Brain microvascular endothelial cell (primary cell): Measurements from ENCODE around the gene MSI1.

Experiments
- DNase-seq: peaks from one replicate; pipeline ENCODE4 v3.0.0-alpha.2; 2020
- H3K27ac ChIP-seq: fragments of 250-450 bp; sonication (Bioruptor Pico); 2 replicates; pipeline ENCODE4 v1.5.1; 2020; ENCODE audit warnings: mild to moderate bottlenecking, moderate library complexity
- H3K27me3 ChIP-seq: fragments of 250-450 bp; sonication (Bioruptor Pico); replicated peaks from 2 replicates; pipeline ENCODE4 v1.5.1; 2020; ENCODE audit warnings: mild to moderate bottlenecking
- H3K36me3 ChIP-seq: fragments of 250-450 bp; sonication (Bioruptor Pico); replicated peaks from 2 replicates; pipeline ENCODE4 v1.5.1; 2020; ENCODE audit warnings: mild to moderate bottlenecking
- H3K4me3 ChIP-seq: 2 replicates; pipeline ENCODE4 v1.5.1; 2011; ENCODE audit warnings: low read depth, mild to moderate bottlenecking, control low read depth, low read length, moderate library complexity
- CTCF ChIP-seq: IDR thresholded peaks from 2 replicates; pipeline ENCODE4 v1.5.1; 2011; ENCODE audit warnings: low read depth, mild to moderate bottlenecking, moderate library complexity, low read length, control low read depth, inconsistent platforms; ENCODE audit errors: missing control alignments
- in situ Hi-C: cut with HindIII; loops from 2 replicates; pipeline ENCODE4 v1.10.0; 2017; ENCODE audit warnings: low sequenced_read_pairs, low pct_ligation_motif_present

MSI1 gene

DNA sequence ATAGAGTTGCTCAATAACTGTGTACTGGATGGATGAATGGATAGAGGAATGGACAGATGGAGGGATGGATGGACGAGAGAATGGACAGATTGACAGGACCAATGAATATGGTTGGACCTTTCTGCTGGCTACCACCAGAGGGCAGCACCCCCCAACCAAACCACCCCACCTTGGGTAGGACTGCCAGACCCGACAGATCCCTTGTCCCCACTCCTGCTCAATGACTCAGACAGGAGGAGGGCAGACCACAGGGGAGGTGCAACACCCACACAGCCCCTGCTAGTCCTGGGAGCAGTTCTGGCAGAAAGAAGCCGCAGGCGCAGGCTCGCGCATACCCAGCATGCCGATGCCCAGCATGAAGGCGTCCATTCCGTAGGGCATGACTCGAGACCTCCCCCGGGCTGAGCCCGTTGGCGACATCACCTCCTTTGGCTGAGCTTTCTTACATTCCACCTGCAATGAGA, 12.4 kb downstream of the MSI1 start:
- no peaks in the 10 kb centered on the region for H3K36me3 ChIP-seq
- H3K27me3 ChIP-seq: no peaks in the 10 kb centered on the region
- in situ Hi-C loops: no loop called here
- H3K4me3 ChIP-seq: peak overlapping the region; percentile 22
- no peak overlapping the region for H3K27ac ChIP-seq
- peak; percentile 87 for DNase-seq
- peak; percentile 93 for TF ChIP-seq CTCF

DNA sequence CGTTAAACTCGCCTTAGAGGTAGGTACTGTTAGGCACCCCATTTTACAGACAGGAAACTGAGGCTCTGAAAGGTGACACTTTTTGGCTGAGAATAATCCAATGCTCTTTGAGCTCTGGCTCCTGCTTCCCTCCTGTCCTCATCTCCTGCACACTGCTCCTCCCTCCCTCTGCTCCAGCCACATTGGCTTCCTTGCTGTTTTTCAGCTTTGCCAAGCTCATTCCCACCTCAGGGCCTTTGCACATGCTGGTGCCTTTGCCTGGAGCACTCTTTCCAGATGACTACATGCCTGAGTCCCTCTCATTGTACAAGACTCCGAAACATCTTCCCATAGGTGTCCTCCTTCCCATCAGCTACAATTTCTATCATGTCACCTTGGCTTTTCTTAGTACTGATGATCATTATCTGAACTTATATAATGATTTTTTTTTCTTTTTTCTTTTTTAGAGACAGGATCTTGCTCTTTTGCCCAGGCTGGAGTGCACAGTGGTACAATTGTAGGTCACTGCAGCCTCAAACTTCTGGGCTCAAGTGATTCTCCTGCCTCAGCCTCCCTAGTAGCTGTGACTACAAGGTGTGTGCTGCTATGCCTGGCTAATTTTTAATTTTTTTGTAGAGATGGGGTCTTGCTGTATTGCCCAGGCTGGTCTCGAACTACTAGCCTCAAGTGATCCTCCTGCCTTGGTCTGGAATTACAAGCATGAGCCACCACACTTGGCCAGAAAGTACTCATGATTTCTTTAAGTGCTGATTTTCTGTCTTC, 15.2 kb downstream of the MSI1 start:
- TF ChIP-seq CTCF: no peak
- Histone ChIP-seq H3K36me3 (no peaks in the 10 kb centered on the region), H3K27me3 (no peaks in the 10 kb centered on the region), H3K4me3 (no peak overlapping the region), H3K27ac (no peak overlapping the region)
- in situ Hi-C loops: no loop called here
- no peak for DNase-seq

DNA sequence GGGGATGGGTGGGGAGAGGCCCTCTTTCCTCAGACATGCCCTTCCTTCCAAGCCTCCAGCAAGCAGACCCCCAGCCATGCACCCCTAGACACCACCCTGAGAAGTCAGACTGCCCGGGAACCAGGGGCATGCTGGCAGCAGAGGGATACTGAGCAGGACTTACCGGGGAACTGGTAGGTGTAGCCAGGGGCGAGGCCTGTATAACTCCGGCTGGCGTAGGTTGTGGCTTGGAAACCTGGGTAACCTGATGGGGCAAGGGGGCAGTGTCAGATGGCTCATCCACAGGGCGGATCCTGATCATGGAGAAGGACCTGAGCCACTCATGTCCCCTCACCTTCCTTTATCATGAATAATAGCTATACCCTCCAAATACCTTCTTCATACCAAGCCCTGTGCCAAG, 15.8 kb downstream of the MSI1 start:
- TF ChIP-seq CTCF: no peak
- in situ Hi-C loops: no loop called here
- no peak overlapping the region for H3K27ac ChIP-seq

GRCh38 chr12:120352117-120352516, 16.8 kb downstream of the MSI1 start:
- Histone ChIP-seq H3K27ac (no peak overlapping the region), H3K4me3 (no peak overlapping the region), H3K36me3 (no peaks in the 10 kb centered on the region), H3K27me3 (no peaks in the 10 kb centered on the region)
- in situ Hi-C loops: no loop called here
- peak; percentile 55 for DNase-seq
- no peak for TF ChIP-seq CTCF

More for the DNA sequence above, 15.8 kb downstream of the MSI1 start:
- H3K27me3 ChIP-seq: no peaks in the 10 kb centered on the region
- H3K36me3 ChIP-seq: no peaks in the 10 kb centered on the region
- DNase-seq: no peak
- H3K4me3 ChIP-seq: no peak overlapping the region

DNA sequence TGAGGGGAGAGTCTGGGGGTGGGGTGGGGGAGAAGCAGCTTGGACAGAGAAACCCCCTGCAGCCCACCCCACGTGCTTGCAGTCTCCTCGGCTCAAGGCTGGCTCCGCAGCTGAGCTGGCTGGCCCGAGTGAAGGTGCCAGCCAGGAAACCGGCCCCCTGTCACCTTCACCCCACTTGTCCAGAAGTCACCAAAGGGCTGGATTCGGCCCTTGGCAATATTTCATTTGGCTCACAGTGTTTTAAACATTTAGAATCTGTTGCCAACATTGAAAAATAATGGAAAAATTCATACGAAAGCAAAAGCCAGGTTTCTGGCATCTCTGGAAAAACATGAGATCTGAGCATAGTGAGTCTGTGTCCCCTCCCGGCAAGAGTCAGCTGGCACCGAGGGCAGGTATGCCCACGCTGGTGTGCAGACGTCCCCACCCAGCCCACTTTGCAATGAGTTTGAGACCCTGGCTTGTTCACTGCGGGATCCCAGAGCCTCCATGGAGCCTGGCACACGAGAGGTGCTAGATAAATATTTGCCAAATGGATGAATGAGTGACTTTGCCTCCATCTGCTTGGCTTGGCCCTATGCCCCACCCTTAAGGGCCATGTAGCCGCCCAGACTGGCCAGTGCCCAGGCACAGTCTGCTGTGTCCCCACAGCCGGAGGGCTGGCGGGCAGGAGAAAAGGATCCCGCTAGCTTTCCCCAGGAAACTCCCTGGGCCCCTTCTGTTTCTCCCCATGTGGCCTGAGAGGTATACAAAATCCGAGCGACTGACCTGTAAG, 18.2 kb downstream of the MSI1 start:
- in situ Hi-C loops: no loop called here

More for the DNA sequence above, 18.2 kb downstream of the MSI1 start:
- TF ChIP-seq CTCF: no peak
- DNase-seq: no peak
- H3K36me3 ChIP-seq: no peaks in the 10 kb centered on the region
- H3K27me3 ChIP-seq: no peaks in the 10 kb centered on the region
- no peak overlapping the region for H3K27ac ChIP-seq
- no peak overlapping the region for H3K4me3 ChIP-seq
